Thyroid gland (tissue), 4 donors: ENCODE measurements around the gene COL20A1. TPM values are rescaled to one million over a fixed set of nuclear protein-coding genes. Genes with fewer than 3 reads are reported as not detected.

Experiments
- DNase-seq, 2 donors: peaks; one replicate each; pipeline ENCODE4 v3.0.0-alpha.2; 2019
- H3K27ac ChIP-seq, 3 donors: fragments of 200-600 bp; sonication (generic); 1 replicate in 2 of 3; 2 replicates in 1 of 3; pipeline ENCODE4 v1.5.1; 2016 to 2019; ENCODE audit warnings: mild to moderate bottlenecking in 1 of 3, moderate library complexity in 1 of 3
- H3K27me3 ChIP-seq: fragments of 200-600 bp; sonication (generic); one replicate; pipeline ENCODE4 v1.5.1; 2019
- H3K36me3 ChIP-seq, 2 donors: fragments of 200-600 bp; sonication (generic); one replicate each; pipeline ENCODE4 v1.5.1; 2016 to 2019
- H3K4me1 ChIP-seq, 2 donors: fragments of 200-600 bp; sonication (generic); one replicate each; pipeline ENCODE4 v1.5.1; 2017 to 2019
- H3K4me3 ChIP-seq, 3 donors: fragments of 200-600 bp; sonication (generic); replicated peaks in 1 of 3; 1 replicate in 2 of 3; 2 replicates in 1 of 3; pipeline ENCODE4 v1.5.1; 2016; ENCODE audit warnings: mild to moderate bottlenecking in 1 of 3
- H3K9me3 ChIP-seq: fragments of 200-600 bp; sonication (generic); one replicate; pipeline ENCODE4 v1.5.1; 2017
- POLR2A ChIP-seq, 2 donors: fragments of 450-650 bp; IDR thresholded peaks; one replicate each; pipeline ENCODE4 v1.6.1; 2017; ENCODE audit warnings: antibody characterized with exemption in 2 of 2, mild to moderate bottlenecking in 2 of 2, moderate library complexity in 1 of 2
- WGBS, 2 donors: methylation state at CpG; one replicate each; pipeline ENCODE4 v1.1.5; 2017; 5-methylcytosine and 5-hydroxymethylcytosine counted together
- intact Hi-C: fragments of 100-400 bp; cut with DNase I; formaldehyde crosslinking; loops from one replicate; pipeline ENCODE4 v1.15.1; 2023
- total RNA-seq, 4 donors: library from RNA; depleted of rRNA; stranded (reverse); fragments of >200 nt; gene quantifications; one replicate each; pipeline ENCODE4 v1.2.3, GENCODE V29; 2016
- TF ChIP-seq, protein P1 (sequence below), 6 experiments: fragments of 200-600 bp in 3 of 6; fragments of 450-650 bp in 3 of 6; sonication (generic) in 3 of 6; IDR thresholded peaks; one replicate each; pipeline ENCODE4 v1.5.1; 2016 to 2019; ENCODE audit warnings: antibody characterized with exemption in 6 of 6, mild to moderate bottlenecking in 2 of 6, inconsistent platforms in 1 of 6, moderate library complexity in 1 of 6

Gene COL20A1
- total RNA-seq, 4 donors from 2014 or later = 0.13 TPM; not detected in 3

DNA sequence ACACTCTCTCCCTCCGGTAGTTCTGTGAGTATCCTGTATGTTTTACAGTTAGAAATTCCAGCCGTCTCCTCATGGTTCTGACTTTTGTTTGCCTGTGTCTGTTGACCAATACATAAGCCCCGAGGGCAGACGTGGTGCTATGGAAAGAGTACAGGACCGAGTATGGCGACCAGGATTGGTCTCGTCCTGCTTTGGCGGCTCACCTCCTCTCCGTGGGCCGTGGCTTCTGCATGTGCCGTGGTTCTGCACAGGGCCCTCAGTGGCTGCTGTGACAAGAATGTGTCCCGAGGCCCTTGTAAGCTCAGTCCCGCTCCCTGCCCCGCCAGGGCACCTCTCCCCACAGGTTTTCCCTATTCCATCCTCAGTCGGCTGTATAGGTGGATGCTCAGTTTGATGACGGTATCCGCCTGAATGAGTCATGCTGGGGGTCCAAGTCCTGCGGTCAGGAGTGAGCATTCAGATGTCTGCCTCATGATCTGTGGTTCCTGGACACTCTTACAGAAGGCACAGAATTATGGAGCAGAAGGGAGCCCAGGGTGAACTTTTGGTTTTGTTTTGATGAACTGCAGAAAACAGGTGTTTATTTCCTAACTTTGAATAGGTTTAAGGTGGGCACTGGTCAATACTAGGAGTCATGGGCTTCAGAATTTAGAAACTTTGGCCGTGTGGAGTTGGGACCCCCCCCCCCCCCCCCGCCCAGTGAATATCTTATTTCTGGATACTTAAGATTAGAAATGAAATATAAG, 19.2 kb upstream of the COL20A1 start:
- DNase-seq = no peak
- peaks cover 16 to 26% of the 10 kb centered on the region in 2 donors for H3K4me1 ChIP-seq
- no peaks in the 10 kb centered on the region for H3K9me3 ChIP-seq
- peaks cover 21 to 24% of the 10 kb centered on the region in 2 donors for H3K36me3 ChIP-seq
- no peak for TF ChIP-seq POLR2A (IDR thresholded peaks at IDR 0.05)
- TF ChIP-seq, protein P1, sequence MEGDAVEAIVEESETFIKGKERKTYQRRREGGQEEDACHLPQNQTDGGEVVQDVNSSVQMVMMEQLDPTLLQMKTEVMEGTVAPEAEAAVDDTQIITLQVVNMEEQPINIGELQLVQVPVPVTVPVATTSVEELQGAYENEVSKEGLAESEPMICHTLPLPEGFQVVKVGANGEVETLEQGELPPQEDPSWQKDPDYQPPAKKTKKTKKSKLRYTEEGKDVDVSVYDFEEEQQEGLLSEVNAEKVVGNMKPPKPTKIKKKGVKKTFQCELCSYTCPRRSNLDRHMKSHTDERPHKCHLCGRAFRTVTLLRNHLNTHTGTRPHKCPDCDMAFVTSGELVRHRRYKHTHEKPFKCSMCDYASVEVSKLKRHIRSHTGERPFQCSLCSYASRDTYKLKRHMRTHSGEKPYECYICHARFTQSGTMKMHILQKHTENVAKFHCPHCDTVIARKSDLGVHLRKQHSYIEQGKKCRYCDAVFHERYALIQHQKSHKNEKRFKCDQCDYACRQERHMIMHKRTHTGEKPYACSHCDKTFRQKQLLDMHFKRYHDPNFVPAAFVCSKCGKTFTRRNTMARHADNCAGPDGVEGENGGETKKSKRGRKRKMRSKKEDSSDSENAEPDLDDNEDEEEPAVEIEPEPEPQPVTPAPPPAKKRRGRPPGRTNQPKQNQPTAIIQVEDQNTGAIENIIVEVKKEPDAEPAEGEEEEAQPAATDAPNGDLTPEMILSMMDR (IDR thresholded peaks at IDR 0.05) = no peak
- H3K4me3 ChIP-seq = peak overlapping the region in 2 of 3 donors; percentile 86 to 94
- intact Hi-C loops = no loop called here
- 32% methylated on average over 20 of the region's 20 CpGs for WGBS, 2 donors
- no peaks in the 10 kb centered on the region for H3K27me3 ChIP-seq
- H3K27ac ChIP-seq = no peak overlapping the region

DNA sequence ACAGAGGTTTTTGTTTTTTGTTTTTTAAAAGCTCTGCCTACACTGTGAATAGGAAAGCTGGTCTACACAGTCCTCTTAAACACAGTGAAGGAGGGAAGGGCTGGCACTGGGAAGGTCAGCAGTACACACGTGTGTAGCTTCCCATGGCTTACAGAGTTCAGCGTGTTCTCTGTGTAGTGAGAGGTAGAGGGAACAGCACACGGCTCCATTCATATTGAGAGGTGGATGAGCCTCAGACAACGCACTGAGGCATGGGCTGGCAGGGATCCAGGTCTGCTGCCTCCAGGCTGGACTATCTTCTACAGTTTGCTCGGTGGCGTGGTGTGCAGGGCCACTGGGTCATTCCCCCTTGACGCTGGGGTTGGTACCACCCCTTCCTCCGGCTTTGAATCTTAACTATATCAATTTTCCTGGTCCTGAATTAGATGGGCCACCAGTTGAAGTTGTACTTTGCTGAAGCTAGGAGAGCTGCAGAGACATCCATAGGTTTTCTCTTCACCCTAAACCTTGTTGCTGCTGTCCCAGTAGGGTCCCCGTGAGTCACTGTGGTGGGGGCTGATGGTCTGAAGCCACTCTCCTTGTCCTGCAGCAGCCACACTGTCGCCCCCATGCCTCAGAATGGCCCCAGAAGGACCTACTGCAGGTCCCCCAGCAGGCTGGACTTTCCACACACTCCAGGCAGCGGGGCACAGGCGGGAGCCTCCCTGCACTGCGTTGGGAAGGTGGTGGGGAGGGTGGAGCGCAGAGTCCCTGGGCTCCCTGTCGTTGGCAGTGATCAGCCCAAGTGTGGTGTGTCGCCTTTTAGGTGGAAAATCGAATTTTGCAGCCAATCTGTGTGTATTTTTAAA, 18.4 kb upstream of the COL20A1 start:
- H3K4me3 ChIP-seq = no peak overlapping the region
- intact Hi-C loops = no loop called here
- WGBS, 2 donors = 77 to 84% methylated on average over 12 to 15 of the region's 17 CpGs
- no peaks in the 10 kb centered on the region for H3K9me3 ChIP-seq
- peaks cover 16 to 20% of the 10 kb centered on the region in 2 donors for H3K4me1 ChIP-seq
- DNase-seq = no peak
- H3K27ac ChIP-seq = no peak overlapping the region
- no peak for TF ChIP-seq POLR2A (IDR thresholded peaks at IDR 0.05)
- TF ChIP-seq, protein P1 (IDR thresholded peaks at IDR 0.05) = no peak
- H3K27me3 ChIP-seq = no peaks in the 10 kb centered on the region
- peaks cover 29 to 32% of the 10 kb centered on the region in 2 donors for H3K36me3 ChIP-seq

GRCh38 chr20:63275825-63276224, 17.2 kb upstream of the COL20A1 start:
- Histone ChIP-seq H3K27ac (no peak overlapping the region), H3K9me3 (no peaks in the 10 kb centered on the region), H3K4me3 (no peak overlapping the region), H3K27me3 (no peaks in the 10 kb centered on the region), H3K36me3 (peaks cover 39 to 44% of the 10 kb centered on the region in 2 donors), H3K4me1 (peaks cover 16 to 20% of the 10 kb centered on the region in 2 donors)
- 93 to 97% methylated on average over 18 of the region's 18 CpGs for WGBS, 2 donors
- intact Hi-C loops = no loop called here
- no peak for DNase-seq
- TF ChIP-seq, protein P1 (IDR thresholded peaks at IDR 0.05) = no peak
- TF ChIP-seq POLR2A (IDR thresholded peaks at IDR 0.05) = no peak

DNA sequence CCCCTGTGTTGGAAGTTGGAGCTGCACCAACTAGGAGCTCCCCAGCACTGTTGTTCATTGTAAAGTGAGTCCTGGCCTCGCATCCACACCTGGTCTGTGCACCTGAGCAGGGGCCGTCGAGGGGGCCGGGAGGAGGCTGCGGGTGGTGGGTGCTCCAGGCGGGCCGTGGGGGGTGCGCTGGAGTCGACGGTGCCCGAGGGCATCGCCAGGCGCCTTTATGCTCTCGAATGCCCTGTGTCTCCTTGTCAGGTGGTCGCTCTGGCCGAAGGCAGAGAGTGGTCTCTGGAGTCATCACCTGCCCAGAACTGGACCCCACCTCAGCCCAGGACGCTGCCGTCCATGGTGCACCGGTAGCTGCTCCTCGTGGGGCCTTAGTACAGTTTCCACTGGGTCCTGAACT, 16.0 kb upstream of the COL20A1 start:
- Histone ChIP-seq H3K27me3 (no peaks in the 10 kb centered on the region), H3K36me3 (peaks cover 45 to 51% of the 10 kb centered on the region in 2 donors), H3K4me1 (peaks cover 16% of the 10 kb centered on the region in 2 donors), H3K4me3 (no peak overlapping the region), H3K27ac (no peak overlapping the region), H3K9me3 (no peaks in the 10 kb centered on the region)
- no peak for DNase-seq
- TF ChIP-seq, protein P1 (IDR thresholded peaks at IDR 0.05) = no peak
- TF ChIP-seq POLR2A (IDR thresholded peaks at IDR 0.05) = no peak
- intact Hi-C loops = no loop called here
- WGBS, 2 donors = 89 to 92% methylated on average over 18 to 20 of the region's 20 CpGs
